Trophoblast cell (in vitro differentiated cells and primary cell): Measurements from ENCODE around the gene SLC7A4.

Experiments
- DNase-seq, 2 donors: peaks; one replicate each; pipeline ENCODE4 v3.0.0-alpha.2; 2016
- H2AFZ ChIP-seq: 2 replicates; pipeline ENCODE4 v1.6.1; 2013; ENCODE audit warnings: low read length, moderate library complexity, mild to moderate bottlenecking; ENCODE audit not compliant: insufficient read depth, poor library complexity
- H2AK5ac ChIP-seq: 2 replicates; pipeline ENCODE4 v1.6.1; 2013; ENCODE audit warnings: mild to moderate bottlenecking, low read length
- H2BK120ac ChIP-seq: 2 replicates; pipeline ENCODE4 v1.6.1; 2013; ENCODE audit warnings: low read length, mild to moderate bottlenecking, moderate library complexity; ENCODE audit not compliant: insufficient read depth, poor library complexity
- H2BK12ac ChIP-seq: 2 replicates; pipeline ENCODE4 v1.6.1; 2013; ENCODE audit warnings: mild to moderate bottlenecking, low read length, moderate library complexity
- H2BK5ac ChIP-seq: 2 replicates; pipeline ENCODE4 v1.6.1; 2013; ENCODE audit warnings: low read length, low read depth, moderate library complexity, mild to moderate bottlenecking; ENCODE audit not compliant: poor library complexity
- H3K14ac ChIP-seq: 2 replicates; pipeline ENCODE4 v1.6.1; 2013; ENCODE audit warnings: mild to moderate bottlenecking, low read length
- H3K18ac ChIP-seq: 2 replicates; pipeline ENCODE4 v1.6.1; 2013; ENCODE audit warnings: mild to moderate bottlenecking, low read length
- H3K23ac ChIP-seq: 2 replicates; pipeline ENCODE4 v1.6.1; 2013; ENCODE audit warnings: low read length
- H3K27ac ChIP-seq: 2 replicates; pipeline ENCODE4 v1.5.1; 2013; ENCODE audit warnings: low read depth, mild to moderate bottlenecking, inconsistent platforms, low read length, moderate library complexity
- H3K27me3 ChIP-seq: 2 replicates; pipeline ENCODE4 v1.6.1; 2013; ENCODE audit warnings: inconsistent platforms, mild to moderate bottlenecking, low read length, moderate library complexity; ENCODE audit not compliant: insufficient read depth
- H3K36me3 ChIP-seq, 2 experiments: 1 replicate in 1 of 2; 2 replicates in 1 of 2; pipeline ENCODE4 v1.6.1; 2013; ENCODE audit warnings: low read length in 2 of 2, mild to moderate bottlenecking in 2 of 2, moderate library complexity in 1 of 2; ENCODE audit not compliant: insufficient read depth in 2 of 2, control insufficient read depth in 1 of 2
- H3K4ac ChIP-seq: 2 replicates; pipeline ENCODE4 v1.6.1; 2013; ENCODE audit warnings: low read depth, mild to moderate bottlenecking, low read length, moderate library complexity
- H3K4me1 ChIP-seq, 2 experiments: 1 replicate in 1 of 2; 2 replicates in 1 of 2; pipeline ENCODE4 v1.6.1; 2013; ENCODE audit warnings: low read length in 2 of 2, mild to moderate bottlenecking in 2 of 2, moderate library complexity in 1 of 2; ENCODE audit not compliant: insufficient read depth in 2 of 2, control insufficient read depth in 1 of 2
- H3K4me2 ChIP-seq: 2 replicates; pipeline ENCODE4 v1.6.1; 2013; ENCODE audit warnings: inconsistent platforms, mild to moderate bottlenecking, low read length, moderate library complexity
- H3K4me3 ChIP-seq: 2 replicates; pipeline ENCODE4 v1.5.1; 2013; ENCODE audit warnings: mild to moderate bottlenecking, low read depth, low read length, inconsistent platforms
- H3K79me1 ChIP-seq: one replicate; pipeline ENCODE4 v1.6.1; 2013; ENCODE audit warnings: low read length
- H3K79me2 ChIP-seq: 2 replicates; pipeline ENCODE4 v1.6.1; 2013; ENCODE audit warnings: low read length, mild to moderate bottlenecking; ENCODE audit not compliant: control insufficient read depth, insufficient read depth, poor library complexity
- H3K9ac ChIP-seq: 2 replicates; pipeline ENCODE4 v1.6.1; 2013; ENCODE audit warnings: mild to moderate bottlenecking, low read length
- H3K9me3 ChIP-seq: 2 replicates; pipeline ENCODE4 v1.6.1; 2013; ENCODE audit warnings: low read depth, mild to moderate bottlenecking, control low read depth, inconsistent platforms, low read length; ENCODE audit not compliant: insufficient read depth
- H4K12ac ChIP-seq: 2 replicates; pipeline ENCODE4 v1.6.1; 2013; ENCODE audit warnings: low read depth, mild to moderate bottlenecking, low read length, moderate library complexity
- H4K8ac ChIP-seq: 2 replicates; pipeline ENCODE4 v1.6.1; 2013; ENCODE audit warnings: low read depth, mild to moderate bottlenecking, low read length, moderate library complexity
- H4K91ac ChIP-seq: one replicate; pipeline ENCODE4 v1.6.1; 2013; ENCODE audit warnings: low read depth, mild to moderate bottlenecking, low read length, moderate library complexity
- WGBS: extraction: QIAGEN DNeasy Blood & Tissue Kit; methylation state at CpG from one replicate; pipeline ENCODE4 v1.1.7; 2013; ENCODE audit warnings: missing lambda C conversion rate; ENCODE audit not compliant: insufficient read length, insufficient coverage; ENCODE audit errors: extremely low coverage; 5-methylcytosine and 5-hydroxymethylcytosine counted together

Gene SLC7A4

GRCh38 chr22:21001601-21002325, 30.6 kb downstream of the SLC7A4 start, which contains the start of gene THAP7:
TSS of gene THAP7 (minus strand) at chr22:21002118. CDS start at chr22:21001911, 207 bp downstream.
- Histone ChIP-seq H3K27me3 (no peaks in the 10 kb centered on the region), H3K4me3 (peak within 1 kb of the TSS; percentile 87), H3K4me2 (peak within 1 kb of the TSS; percentile 88), H4K91ac (peak within 1 kb of the TSS; percentile 96), H2BK5ac (peak within 1 kb of the TSS; percentile 90), H2AK5ac (peak within 1 kb of the TSS; percentile 85), H3K14ac (peak within 1 kb of the TSS; percentile 99), H3K79me1 (peaks cover 17% of the 10 kb centered on the region), H3K27ac (peak within 1 kb of the TSS; percentile 96), H3K23ac (no peak within 1 kb of the TSS), H2BK12ac (peak within 1 kb of the TSS; percentile 45), H2AFZ (peak within 1 kb of the TSS; percentile 73), H3K79me2 (peaks cover 15% of the 10 kb centered on the region), H3K4me1 (peaks cover 14 to 20% of the 10 kb centered on the region in 2 experiments), H3K9ac (peak within 1 kb of the TSS; percentile 91), H3K9me3 (no peaks in the 10 kb centered on the region), H4K12ac (peak within 1 kb of the TSS; percentile 98), H3K18ac (peak within 1 kb of the TSS; percentile 90), H3K4ac (peak within 1 kb of the TSS; percentile 55), H4K8ac (peak within 1 kb of the TSS; percentile 99), H3K36me3 (peaks cover 29 to 30% of the 10 kb centered on the region in 2 experiments), H2BK120ac (peak within 1 kb of the TSS; percentile 73)
- no CpG with 5 or more reads among the region's 83 CpGs for WGBS
- DNase-seq = peak; percentile 97 to 99

GRCh38 chr22:21000987-21001600, 31.3 kb downstream of the SLC7A4 start:
- no CpG with 5 or more reads among the region's 26 CpGs for WGBS
- Histone ChIP-seq H3K27me3 (no peaks in the 10 kb centered on the region), H2AK5ac (peak overlapping the region; percentile 22), H3K18ac (peak overlapping the region; percentile 68), H3K4me1 (peaks cover 14 to 20% of the 10 kb centered on the region in 2 experiments), H3K27ac (peak overlapping the region; percentile 96), H4K12ac (peak overlapping the region; percentile 88), H3K36me3 (peaks cover 35 to 36% of the 10 kb centered on the region in 2 experiments), H3K79me1 (peaks cover 17% of the 10 kb centered on the region), H3K79me2 (peaks cover 15% of the 10 kb centered on the region), H2BK12ac (peak overlapping the region; percentile 5), H3K4me3 (peak overlapping the region; percentile 87), H4K8ac (peak overlapping the region; percentile 76), H2BK5ac (peak overlapping the region; percentile 3), H3K4me2 (peak overlapping the region; percentile 88), H3K9ac (peak overlapping the region; percentile 83), H3K9me3 (no peaks in the 10 kb centered on the region), H2BK120ac (peak overlapping the region; percentile 5), H3K23ac (no peak overlapping the region), H4K91ac (peak overlapping the region; percentile 78), H2AFZ (peak overlapping the region; percentile 38), H3K4ac (peak overlapping the region; percentile 39), H3K14ac (peak overlapping the region; percentile 63)
- DNase-seq = no peak

- Histone ChIP-seq H3K27ac (no peak overlapping the region), H4K8ac (peak overlapping the region; percentile 76), H3K27me3 (no peaks in the 10 kb centered on the region), H4K12ac (no peak overlapping the region), H2BK12ac (no peak overlapping the region), H3K14ac (no peak overlapping the region), H3K79me2 (peaks cover 15% of the 10 kb centered on the region), H3K4me3 (no peak overlapping the region), H3K9ac (peak overlapping the region; percentile 31), H2AK5ac (peak overlapping the region; percentile 21), H4K91ac (no peak overlapping the region), H3K23ac (no peak overlapping the region), H3K18ac (peak overlapping the region; percentile 5), H3K36me3 (peaks cover 40 to 43% of the 10 kb centered on the region in 2 experiments), H3K4ac (no peak overlapping the region), H3K9me3 (no peaks in the 10 kb centered on the region), H2BK120ac (no peak overlapping the region), H2AFZ (no peak overlapping the region), H2BK5ac (no peak overlapping the region), H3K4me2 (peak overlapping the region; percentile 88), H3K79me1 (peaks cover 17% of the 10 kb centered on the region), H3K4me1 (peaks cover 14 to 20% of the 10 kb centered on the region in 2 experiments)
- DNase-seq = peak in 1 of 2 donors; percentile 10
- no CpG with 5 or more reads among the region's 22 CpGs for WGBS
Measured at GRCh38 chr22:21000207-21000986, 32.0 kb downstream of the SLC7A4 start.
